ENCODE data around the gene EXTL2. TPM values are rescaled to one million over a fixed set of nuclear protein-coding genes. Genes with fewer than 3 reads are reported as not detected.

Gene EXTL2
- total RNA-seq, 3 donors from 2014 or later = 4.7 to 13.4 (median 4.8) TPM

GRCh38 chr1:100883963-100884362, 10.7 kb downstream of the EXTL2 start:
- intact Hi-C loops (cut with DNase I, micrococcal nuclease) = no loop called here

GRCh38 chr1:100882698-100883097, 11.9 kb downstream of the EXTL2 start:
- no peak for DNase-seq
- intact Hi-C loops (cut with DNase I, micrococcal nuclease) = no loop called here
- ATAC-seq = peak; percentile 40
- Histone ChIP-seq H3K4me1 (ENCODE audit: low read depth) (no peaks in the 10 kb centered on the region), H3K9me3 (no peaks in the 10 kb centered on the region), H3K36me3 (ENCODE audit: low read depth) (no peaks in the 10 kb centered on the region), H3K4me3 (no peak overlapping the region)
- no peak for TF ChIP-seq CTCF (IDR thresholded peaks at IDR 0.05)

More at GRCh38 chr1:100883963-100884362, 10.7 kb downstream of the EXTL2 start:
- ATAC-seq (peak; percentile 86), DNase-seq (no peak)
- H3K9me3 ChIP-seq = no peaks in the 10 kb centered on the region
- no peaks in the 10 kb centered on the region for H3K36me3 ChIP-seq (ENCODE audit: low read depth)
- no peak overlapping the region for H3K4me3 ChIP-seq
- no peak for TF ChIP-seq CTCF (IDR thresholded peaks at IDR 0.05)
- no peaks in the 10 kb centered on the region for H3K4me1 ChIP-seq (ENCODE audit: low read depth)

- DNase-seq (no peak), ATAC-seq (no peak)
- H3K36me3 ChIP-seq (ENCODE audit: low read depth) = no peaks in the 10 kb centered on the region
- no peak for TF ChIP-seq CTCF (IDR thresholded peaks at IDR 0.05)
- no peaks in the 10 kb centered on the region for H3K9me3 ChIP-seq
- intact Hi-C loops (cut with DNase I, micrococcal nuclease) = no loop called here
- H3K4me3 ChIP-seq = no peak overlapping the region
- H3K4me1 ChIP-seq (ENCODE audit: low read depth) = no peaks in the 10 kb centered on the region
Measured at GRCh38 chr1:100881687-100882086, 13.0 kb downstream of the EXTL2 start.

GRCh38 chr1:100879422-100879821, 15.2 kb downstream of the EXTL2 start:
- Histone ChIP-seq H3K4me1 (ENCODE audit: low read depth) (no peaks in the 10 kb centered on the region), H3K4me3 (no peak overlapping the region), H3K36me3 (ENCODE audit: low read depth) (no peaks in the 10 kb centered on the region), H3K9me3 (no peaks in the 10 kb centered on the region)
- DNase-seq (no peak), ATAC-seq (no peak)
- intact Hi-C loops (cut with DNase I, micrococcal nuclease) = no loop called here
- no peak for TF ChIP-seq CTCF (IDR thresholded peaks at IDR 0.05)

- no peak overlapping the region for H3K4me3 ChIP-seq
- intact Hi-C loops (cut with DNase I, micrococcal nuclease) = no loop called here
- no peaks in the 10 kb centered on the region for H3K4me1 ChIP-seq (ENCODE audit: low read depth)
- H3K9me3 ChIP-seq = no peaks in the 10 kb centered on the region
- no peak for TF ChIP-seq CTCF (IDR thresholded peaks at IDR 0.05)
- ATAC-seq (no peak), DNase-seq (no peak)
- H3K36me3 ChIP-seq (ENCODE audit: low read depth) = no peaks in the 10 kb centered on the region
Measured at GRCh38 chr1:100876291-100876690, 18.4 kb downstream of the EXTL2 start.

- DNase-seq (no peak), ATAC-seq (no peak)
- no peak for TF ChIP-seq CTCF (IDR thresholded peaks at IDR 0.05)
- intact Hi-C loops (cut with DNase I, micrococcal nuclease) = no loop called here
- Histone ChIP-seq H3K4me3 (no peak overlapping the region), H3K36me3 (ENCODE audit: low read depth) (no peaks in the 10 kb centered on the region), H3K4me1 (ENCODE audit: low read depth) (no peaks in the 10 kb centered on the region), H3K9me3 (no peaks in the 10 kb centered on the region)
Measured at GRCh38 chr1:100875228-100875627, 19.4 kb downstream of the EXTL2 start.
